ENCODE results near the gene KIZ. TPM values are rescaled to one million over a fixed set of nuclear protein-coding genes. Genes with fewer than 3 reads are reported as not detected.

Gene KIZ
- total and polyA plus RNA-seq, 7 experiments from 2014 or later: 15.6 to 49.6 (median 32.5) TPM

GRCh38 chr20:21177767-21178166 lies 51.9 kb downstream of the KIZ start:
- intact Hi-C loops (cut with micrococcal nuclease): no loop called here
- Histone ChIP-seq H3K27ac (ENCODE audit: low read depth, low read length) (no peak overlapping the region), H3K9me3 (ENCODE audit: control insufficient read depth in 2 of 3, low read length in 3 of 3) (no peaks in the 10 kb centered on the region), H3K4me3 (ENCODE audit: low read length) (no peak overlapping the region), H3K4me1 (ENCODE audit: control insufficient read depth in 2 of 2, insufficient read depth in 2 of 2, low read length in 2 of 2) (peaks cover 0 to 7% of the 10 kb centered on the region in 2 donors), H3K36me3 (ENCODE audit: control insufficient read depth in 2 of 3, insufficient read depth in 3 of 3, low read length in 3 of 3) (no peaks in the 10 kb centered on the region), H3K27me3 (ENCODE audit: control insufficient read depth in 2 of 2, insufficient read depth in 2 of 2, low read length in 2 of 2) (no peaks in the 10 kb centered on the region)
- Mint-ChIP-seq H3K4me3 (no peak overlapping the region), H3K36me3 (peaks cover under 1 to 52% (median 23%) of the 10 kb centered on the region in 5 donors), H3K4me1 (peaks cover 8 to 50% (median 24%) of the 10 kb centered on the region in 7 donors), H3K9me3 (peaks cover 0 to 18% (median 7%) of the 10 kb centered on the region in 11 donors), H3K27me3 (no peaks in the 10 kb centered on the region), H3K27ac (no peak overlapping the region)
- POLR2A ChIA-PET: no interaction called here
- ATAC-seq (no peak), DNase-seq (no peak)
- CTCF ChIA-PET: no interaction called here

- intact Hi-C loops (cut with micrococcal nuclease): no loop called here
- ChIA-PET POLR2A (no interaction called here), CTCF (interaction anchor here (0.6 kb wide), 1 partner anchor 1593 kb away, joined by 3 read pairs; no protein-coding TSS in a partner anchor)
- Mint-ChIP-seq H3K27me3 (no peaks in the 10 kb centered on the region), H3K36me3 (peaks cover 4 to 56% (median 29%) of the 10 kb centered on the region in 5 donors), H3K9me3 (peaks cover 0 to 18% (median 6%) of the 10 kb centered on the region in 11 donors), H3K27ac (no peak overlapping the region), H3K4me3 (no peak overlapping the region), H3K4me1 (peaks cover 5 to 41% (median 18%) of the 10 kb centered on the region in 7 donors)
- Histone ChIP-seq H3K4me3 (ENCODE audit: low read length) (no peak overlapping the region), H3K9me3 (ENCODE audit: control insufficient read depth in 2 of 3, low read length in 3 of 3) (no peaks in the 10 kb centered on the region), H3K36me3 (ENCODE audit: control insufficient read depth in 2 of 3, insufficient read depth in 3 of 3, low read length in 3 of 3) (peaks cover 0 to 3% (median 0%) of the 10 kb centered on the region in 3 experiments), H3K4me1 (ENCODE audit: control insufficient read depth in 2 of 2, insufficient read depth in 2 of 2, low read length in 2 of 2) (peaks cover 0 to 7% of the 10 kb centered on the region in 2 donors), H3K27me3 (ENCODE audit: control insufficient read depth in 2 of 2, insufficient read depth in 2 of 2, low read length in 2 of 2) (no peaks in the 10 kb centered on the region), H3K27ac (ENCODE audit: low read depth, low read length) (no peak overlapping the region)
- DNase-seq (no peak), ATAC-seq (no peak)
Measured at GRCh38 chr20:21179757-21180156, 53.9 kb downstream of the KIZ start.

- no peaks in the 10 kb centered on the region for H3K27me3 Mint-ChIP-seq
- intact Hi-C loops (cut with micrococcal nuclease): no loop called here
- Histone ChIP-seq H3K27ac (ENCODE audit: low read depth, low read length) (no peak overlapping the region), H3K36me3 (ENCODE audit: control insufficient read depth in 2 of 3, insufficient read depth in 3 of 3, low read length in 3 of 3) (peaks cover 0 to 3% (median 0%) of the 10 kb centered on the region in 3 experiments), H3K9me3 (ENCODE audit: control insufficient read depth in 2 of 3, low read length in 3 of 3) (no peaks in the 10 kb centered on the region), H3K27me3 (ENCODE audit: control insufficient read depth in 2 of 2, insufficient read depth in 2 of 2, low read length in 2 of 2) (no peaks in the 10 kb centered on the region), H3K4me1 (ENCODE audit: control insufficient read depth in 2 of 2, insufficient read depth in 2 of 2, low read length in 2 of 2) (peaks cover 0 to 3% of the 10 kb centered on the region in 2 donors), H3K4me3 (ENCODE audit: low read length) (no peak overlapping the region)
- H3K4me3 Mint-ChIP-seq: no peak overlapping the region
- CTCF ChIA-PET: no interaction called here
- peaks cover 4 to 56% (median 29%) of the 10 kb centered on the region in 5 donors for H3K36me3 Mint-ChIP-seq
- H3K27ac Mint-ChIP-seq: no peak overlapping the region
- ATAC-seq: no peak
- H3K9me3 Mint-ChIP-seq: peaks cover 0 to 18% (median 6%) of the 10 kb centered on the region in 11 donors
- POLR2A ChIA-PET: no interaction called here
- no peak for DNase-seq
- H3K4me1 Mint-ChIP-seq: peaks cover 5 to 37% (median 13%) of the 10 kb centered on the region in 7 donors
Measured at GRCh38 chr20:21180248-21180647, 54.4 kb downstream of the KIZ start.

GRCh38 chr20:21181028-21181427 lies 55.1 kb downstream of the KIZ start:
- H3K27me3 Mint-ChIP-seq: no peaks in the 10 kb centered on the region
- ChIA-PET POLR2A (no interaction called here), CTCF (no interaction called here)
- Histone ChIP-seq H3K27me3 (ENCODE audit: control insufficient read depth in 2 of 2, insufficient read depth in 2 of 2, low read length in 2 of 2) (no peaks in the 10 kb centered on the region), H3K36me3 (ENCODE audit: control insufficient read depth in 2 of 3, insufficient read depth in 3 of 3, low read length in 3 of 3) (peaks cover 0 to 3% (median 0%) of the 10 kb centered on the region in 3 experiments), H3K27ac (ENCODE audit: low read depth, low read length) (no peak overlapping the region), H3K4me3 (ENCODE audit: low read length) (no peak overlapping the region), H3K4me1 (ENCODE audit: control insufficient read depth in 2 of 2, insufficient read depth in 2 of 2, low read length in 2 of 2) (no peaks in the 10 kb centered on the region), H3K9me3 (ENCODE audit: control insufficient read depth in 2 of 3, low read length in 3 of 3) (no peaks in the 10 kb centered on the region)
- H3K4me3 Mint-ChIP-seq: no peak overlapping the region
- DNase-seq (no peak), ATAC-seq (no peak)
- H3K27ac Mint-ChIP-seq: no peak overlapping the region
- peaks cover 0 to 18% (median 6%) of the 10 kb centered on the region in 11 donors for H3K9me3 Mint-ChIP-seq
- intact Hi-C loops (cut with micrococcal nuclease): no loop called here
- H3K4me1 Mint-ChIP-seq: peaks cover 4 to 32% (median 9%) of the 10 kb centered on the region in 7 donors
- peaks cover 4 to 56% (median 29%) of the 10 kb centered on the region in 5 donors for H3K36me3 Mint-ChIP-seq

- Histone ChIP-seq H3K4me1 (ENCODE audit: control insufficient read depth in 2 of 2, insufficient read depth in 2 of 2, low read length in 2 of 2) (no peaks in the 10 kb centered on the region), H3K9me3 (ENCODE audit: control insufficient read depth in 2 of 3, low read length in 3 of 3) (no peaks in the 10 kb centered on the region), H3K27ac (ENCODE audit: low read depth, low read length) (no peak overlapping the region), H3K36me3 (ENCODE audit: control insufficient read depth in 2 of 3, insufficient read depth in 3 of 3, low read length in 3 of 3) (peaks cover 0 to 3% (median 0%) of the 10 kb centered on the region in 3 experiments), H3K27me3 (ENCODE audit: control insufficient read depth in 2 of 2, insufficient read depth in 2 of 2, low read length in 2 of 2) (no peaks in the 10 kb centered on the region), H3K4me3 (ENCODE audit: low read length) (no peak overlapping the region)
- Mint-ChIP-seq H3K36me3 (peaks cover 4 to 54% (median 30%) of the 10 kb centered on the region in 5 donors), H3K4me3 (no peak overlapping the region), H3K27ac (no peak overlapping the region), H3K27me3 (no peaks in the 10 kb centered on the region), H3K4me1 (peaks cover 0 to 17% (median 10%) of the 10 kb centered on the region in 7 donors), H3K9me3 (peaks cover 0 to 1% (median 0%) of the 10 kb centered on the region in 11 donors)
- intact Hi-C loops (cut with micrococcal nuclease): no loop called here
- DNase-seq (no peak), ATAC-seq (no peak)
- POLR2A ChIA-PET: no interaction called here
- CTCF ChIA-PET: no interaction called here
Measured at GRCh38 chr20:21182832-21183563, 57.1 kb downstream of the KIZ start.

- H3K36me3 ChIP-seq (ENCODE audit: control insufficient read depth in 2 of 3, insufficient read depth in 3 of 3, low read length in 3 of 3): peaks cover 0 to 3% (median 0%) of the 10 kb centered on the region in 3 experiments
- no peaks in the 10 kb centered on the region for H3K4me1 ChIP-seq (ENCODE audit: control insufficient read depth in 2 of 2, insufficient read depth in 2 of 2, low read length in 2 of 2)
- Mint-ChIP-seq H3K27me3 (no peaks in the 10 kb centered on the region), H3K36me3 (peaks cover 4 to 57% (median 32%) of the 10 kb centered on the region in 5 donors), H3K4me1 (peaks cover 0 to 13% (median 10%) of the 10 kb centered on the region in 7 donors), H3K27ac (no peak overlapping the region), H3K9me3 (no peaks in the 10 kb centered on the region), H3K4me3 (no peak overlapping the region)
- no peak for DNase-seq
- POLR2A ChIA-PET: no interaction called here
- no peak overlapping the region for H3K27ac ChIP-seq (ENCODE audit: low read depth, low read length)
- no peak for ATAC-seq
- H3K9me3 ChIP-seq (ENCODE audit: control insufficient read depth in 2 of 3, low read length in 3 of 3): no peaks in the 10 kb centered on the region
- no peaks in the 10 kb centered on the region for H3K27me3 ChIP-seq (ENCODE audit: control insufficient read depth in 2 of 2, insufficient read depth in 2 of 2, low read length in 2 of 2)
- CTCF ChIA-PET: interaction anchor here (0.6 kb wide), 1 partner anchor 525 kb away, joined by 4 read pairs; no protein-coding TSS in a partner anchor
- no peak overlapping the region for H3K4me3 ChIP-seq (ENCODE audit: low read length)
- intact Hi-C loops (cut with micrococcal nuclease): no loop called here
Measured at GRCh38 chr20:21183722-21184121, 57.8 kb downstream of the KIZ start.

GRCh38 chr20:21184819-21185218 lies 58.9 kb downstream of the KIZ start:
- Mint-ChIP-seq H3K36me3 (peaks cover 2 to 52% (median 30%) of the 10 kb centered on the region in 5 donors), H3K4me3 (no peak overlapping the region), H3K27me3 (no peaks in the 10 kb centered on the region), H3K9me3 (no peaks in the 10 kb centered on the region), H3K27ac (no peak overlapping the region), H3K4me1 (peaks cover 0 to 10% (median 1%) of the 10 kb centered on the region in 7 donors)
- Histone ChIP-seq H3K9me3 (ENCODE audit: control insufficient read depth in 2 of 3, low read length in 3 of 3) (no peaks in the 10 kb centered on the region), H3K36me3 (ENCODE audit: control insufficient read depth in 2 of 3, insufficient read depth in 3 of 3, low read length in 3 of 3) (peaks cover 0 to 7% (median 0%) of the 10 kb centered on the region in 3 experiments), H3K4me3 (ENCODE audit: low read length) (no peak overlapping the region), H3K27me3 (ENCODE audit: control insufficient read depth in 2 of 2, insufficient read depth in 2 of 2, low read length in 2 of 2) (no peaks in the 10 kb centered on the region), H3K4me1 (ENCODE audit: control insufficient read depth in 2 of 2, insufficient read depth in 2 of 2, low read length in 2 of 2) (no peaks in the 10 kb centered on the region), H3K27ac (ENCODE audit: low read depth, low read length) (no peak overlapping the region)
- ATAC-seq (no peak), DNase-seq (no peak)
- POLR2A ChIA-PET: no interaction called here
- intact Hi-C loops (cut with micrococcal nuclease): no loop called here
- CTCF ChIA-PET: no interaction called here
